ENCODE measurements around the gene SSX4. TPM values are rescaled to one million over a fixed set of nuclear protein-coding genes. Genes with fewer than 3 reads are reported as not detected.
"Not testable (repeated sequence)": the region's sequence is repeated elsewhere in the genome, so short reads cannot be mapped to it uniquely, and the experiment has no call there.

The SSX4 gene
- total RNA-seq, 1 experiment from 2014 or later: not detected

DNA sequence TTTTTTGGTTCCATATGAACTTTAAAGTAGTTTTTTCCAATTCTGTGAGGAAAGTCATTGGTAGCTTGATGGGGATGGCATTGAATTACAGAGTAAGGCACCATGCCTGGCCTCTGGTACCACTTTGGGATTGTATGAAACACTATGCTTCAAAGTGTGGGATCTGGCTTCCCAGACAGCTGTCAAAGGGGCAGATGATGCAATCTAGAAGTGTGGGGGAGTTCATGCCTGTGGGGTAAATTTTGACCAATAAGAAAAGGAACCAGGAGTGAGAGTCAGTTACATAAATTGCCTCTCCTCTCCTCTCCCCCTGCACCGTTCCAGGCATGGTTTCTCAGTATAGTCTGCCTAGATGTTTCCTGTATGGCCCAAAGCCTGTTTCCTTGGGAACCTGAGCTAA, 14.5 kb downstream of the SSX4 start:
- H3K27me3 Mint-ChIP-seq (ENCODE audit: insufficient read depth, unreplicated experiment); H3K9me3 Mint-ChIP-seq (ENCODE audit: unreplicated experiment); H3K36me3 Mint-ChIP-seq (ENCODE audit: insufficient read depth, unreplicated experiment); H3K27ac Mint-ChIP-seq (ENCODE audit: low read depth, unreplicated experiment); H3K4me3 Mint-ChIP-seq (ENCODE audit: unreplicated experiment); intact Hi-C loops (cut with micrococcal nuclease); CTCF ChIA-PET; DNase-seq (ENCODE audit: unreplicated experiment); POLR2A ChIA-PET; BruUV-seq (replicated peaks); H3K4me1 Mint-ChIP-seq (ENCODE audit: insufficient read depth, unreplicated experiment): not testable (repeated sequence)

- intact Hi-C loops (cut with micrococcal nuclease); CTCF ChIA-PET; BruUV-seq (replicated peaks); DNase-seq (ENCODE audit: unreplicated experiment); H3K27ac Mint-ChIP-seq (ENCODE audit: low read depth, unreplicated experiment); POLR2A ChIA-PET; H3K27me3 Mint-ChIP-seq (ENCODE audit: insufficient read depth, unreplicated experiment); H3K4me1 Mint-ChIP-seq (ENCODE audit: insufficient read depth, unreplicated experiment); H3K4me3 Mint-ChIP-seq (ENCODE audit: unreplicated experiment); H3K36me3 Mint-ChIP-seq (ENCODE audit: insufficient read depth, unreplicated experiment); H3K9me3 Mint-ChIP-seq (ENCODE audit: unreplicated experiment): not testable (repeated sequence)
Observed at GRCh38 chrX:48411860-48412259, 28.5 kb downstream of the SSX4 start, which contains the start of gene SSX4B. Gene SSX4B (minus strand): TSS chrX:48411960. CDS start chrX:48411372, 588 bp downstream.

- POLR2A ChIA-PET; H3K27ac Mint-ChIP-seq (ENCODE audit: low read depth, unreplicated experiment); CTCF ChIA-PET; H3K36me3 Mint-ChIP-seq (ENCODE audit: insufficient read depth, unreplicated experiment); H3K27me3 Mint-ChIP-seq (ENCODE audit: insufficient read depth, unreplicated experiment); H3K4me3 Mint-ChIP-seq (ENCODE audit: unreplicated experiment); H3K9me3 Mint-ChIP-seq (ENCODE audit: unreplicated experiment); DNase-seq (ENCODE audit: unreplicated experiment); intact Hi-C loops (cut with micrococcal nuclease); H3K4me1 Mint-ChIP-seq (ENCODE audit: insufficient read depth, unreplicated experiment); BruUV-seq (replicated peaks): not testable (repeated sequence)
Observed at GRCh38 chrX:48427027-48427716, 43.8 kb downstream of the SSX4 start.

DNA sequence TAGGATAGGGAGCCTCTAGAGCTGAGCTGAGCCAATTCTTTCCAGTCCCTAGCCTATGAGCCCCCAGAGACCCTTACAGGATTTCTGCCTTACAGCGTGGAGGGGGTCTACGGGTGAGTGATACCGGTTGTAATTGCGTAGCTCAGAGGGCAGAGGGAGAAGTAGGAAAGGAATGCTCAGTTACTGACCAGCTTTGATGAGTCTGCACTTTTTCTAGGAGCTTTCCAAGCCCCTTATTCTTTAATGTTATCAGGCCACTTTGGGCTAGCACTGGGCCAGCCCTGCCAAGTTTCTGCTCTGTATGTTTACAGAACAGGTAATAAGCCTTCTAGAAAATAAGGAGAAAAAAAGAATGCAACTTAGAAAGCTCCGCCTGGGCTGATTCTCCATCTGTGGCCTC, 46.3 kb downstream of the SSX4 start:
- DNase-seq (ENCODE audit: unreplicated experiment); H3K9me3 Mint-ChIP-seq (ENCODE audit: unreplicated experiment); H3K36me3 Mint-ChIP-seq (ENCODE audit: insufficient read depth, unreplicated experiment); BruUV-seq (replicated peaks); H3K27me3 Mint-ChIP-seq (ENCODE audit: insufficient read depth, unreplicated experiment); H3K27ac Mint-ChIP-seq (ENCODE audit: low read depth, unreplicated experiment); H3K4me3 Mint-ChIP-seq (ENCODE audit: unreplicated experiment); POLR2A ChIA-PET; intact Hi-C loops (cut with micrococcal nuclease); H3K4me1 Mint-ChIP-seq (ENCODE audit: insufficient read depth, unreplicated experiment): not testable (repeated sequence)
- CTCF ChIA-PET: interaction anchor here (0.6 kb wide), 1 partner anchor 341 kb away, joined by 4 read pairs; no protein-coding TSS in a partner anchor

GRCh38 chrX:48430166-48430565, 46.8 kb downstream of the SSX4 start:
- H3K4me1 Mint-ChIP-seq (ENCODE audit: insufficient read depth, unreplicated experiment); intact Hi-C loops (cut with micrococcal nuclease); H3K4me3 Mint-ChIP-seq (ENCODE audit: unreplicated experiment); H3K27ac Mint-ChIP-seq (ENCODE audit: low read depth, unreplicated experiment); H3K9me3 Mint-ChIP-seq (ENCODE audit: unreplicated experiment); CTCF ChIA-PET; DNase-seq (ENCODE audit: unreplicated experiment); H3K36me3 Mint-ChIP-seq (ENCODE audit: insufficient read depth, unreplicated experiment); POLR2A ChIA-PET; BruUV-seq (replicated peaks); H3K27me3 Mint-ChIP-seq (ENCODE audit: insufficient read depth, unreplicated experiment): not testable (repeated sequence)

DNA sequence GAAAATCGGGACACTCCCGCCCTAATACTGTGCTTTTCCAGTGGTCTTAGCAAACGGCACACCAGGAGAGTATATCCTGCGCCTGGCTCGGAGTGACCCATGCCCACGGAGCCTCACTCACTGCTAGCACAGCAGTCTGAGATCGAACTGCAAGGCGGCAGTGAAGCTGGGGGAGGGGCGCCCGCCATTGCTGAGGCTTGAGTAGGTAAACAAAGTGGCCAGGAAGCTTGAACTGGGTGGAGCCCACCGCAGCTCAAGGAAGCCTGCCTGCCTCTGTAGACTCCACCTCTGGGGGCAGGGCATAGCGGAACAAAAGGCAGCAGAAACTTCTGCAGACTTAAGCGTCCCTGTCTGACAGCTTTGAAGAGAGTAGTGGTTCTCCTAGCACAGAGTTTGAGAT, 50.4 kb downstream of the SSX4 start:
- H3K9me3 Mint-ChIP-seq (ENCODE audit: unreplicated experiment); CTCF ChIA-PET; DNase-seq (ENCODE audit: unreplicated experiment); H3K4me1 Mint-ChIP-seq (ENCODE audit: insufficient read depth, unreplicated experiment); H3K36me3 Mint-ChIP-seq (ENCODE audit: insufficient read depth, unreplicated experiment); POLR2A ChIA-PET; H3K27ac Mint-ChIP-seq (ENCODE audit: low read depth, unreplicated experiment); intact Hi-C loops (cut with micrococcal nuclease); H3K4me3 Mint-ChIP-seq (ENCODE audit: unreplicated experiment); H3K27me3 Mint-ChIP-seq (ENCODE audit: insufficient read depth, unreplicated experiment); BruUV-seq (replicated peaks): not testable (repeated sequence)

Other genes with a start within 250 kb of the SSX4 start
- gene SSX5, start 186.7 kb upstream of the SSX4 start, total RNA-seq (2022): not detected in 2 replicates
- gene SSX1, start 128.1 kb upstream of the SSX4 start, total RNA-seq (2022): not detected in 2 replicates
- not detected in 2 replicates for gene SSX3, start 26.8 kb upstream of the SSX4 start, total RNA-seq (2022)
- gene SSX4B, start 28.4 kb downstream of the SSX4 start, total RNA-seq (2022): not detected in 2 replicates
- 1.4 and 2.6 TPM in 2 replicates for gene SLC38A5, start 86.7 kb downstream of the SSX4 start, total RNA-seq (2022)
- gene FTSJ1, start 92.7 kb downstream of the SSX4 start, total RNA-seq (2022): 92.5 and 107 TPM in 2 replicates
- gene PORCN, start 125.5 kb downstream of the SSX4 start, total RNA-seq (2022): 29.2 and 39.0 TPM in 2 replicates
- 66.9 and 102 TPM in 2 replicates for gene EBP, start 138.3 kb downstream of the SSX4 start, total RNA-seq (2022)
- gene TBC1D25, start 156.2 kb downstream of the SSX4 start, total RNA-seq (2022): 14.4 and 18.2 TPM in 2 replicates
- gene RBM3, start 190.9 kb downstream of the SSX4 start, total RNA-seq (2022): 318 and 354 TPM in 2 replicates
- 134 and 138 TPM in 2 replicates for gene WDR13, start 214.0 kb downstream of the SSX4 start, total RNA-seq (2022)

All from MCF 10A (cell line).